Measurements from ENCODE around the gene PALLD. TPM values are rescaled to one million over a fixed set of nuclear protein-coding genes. Genes with fewer than 3 reads are reported as not detected.

PALLD gene
- total RNA-seq, 1 donor from 2014 or later: 45.6 TPM

- no peak for TF ChIP-seq CTCF (conservative IDR thresholded peaks at IDR 0.05; ENCODE audit: low read depth, low read length)
- no peak for DNase-seq (ENCODE audit: low read depth)
- H3K4me3 ChIP-seq (ENCODE audit: low read depth, low read length): no peak overlapping the region
These were observed 38.8 kb downstream of the PALLD start for GRCh38 chr4:168535689-168536088.

DNA sequence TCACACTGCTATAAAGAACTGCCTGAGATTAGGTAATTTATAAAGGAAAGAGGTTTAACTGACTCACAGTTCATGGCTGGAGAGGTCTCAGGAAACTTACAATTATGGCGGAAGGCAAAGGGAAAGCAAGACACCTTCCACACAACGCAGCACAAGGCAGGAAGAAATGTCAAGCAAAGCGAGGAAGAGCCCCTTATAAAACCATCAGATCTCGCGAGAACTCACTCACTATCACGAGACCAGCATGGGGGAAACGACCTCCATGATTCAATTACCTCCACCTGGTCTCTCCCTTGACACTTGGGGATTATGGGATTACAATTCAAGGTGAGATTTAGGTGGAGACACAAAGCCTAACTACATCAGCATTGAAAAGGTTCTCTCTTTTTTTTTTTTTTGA lies 39.6 kb downstream of the PALLD start:
- TF ChIP-seq CTCF (conservative IDR thresholded peaks at IDR 0.05; ENCODE audit: low read depth, low read length): no peak
- H3K4me3 ChIP-seq (ENCODE audit: low read depth, low read length): no peak overlapping the region
- DNase-seq (ENCODE audit: low read depth): no peak

DNA sequence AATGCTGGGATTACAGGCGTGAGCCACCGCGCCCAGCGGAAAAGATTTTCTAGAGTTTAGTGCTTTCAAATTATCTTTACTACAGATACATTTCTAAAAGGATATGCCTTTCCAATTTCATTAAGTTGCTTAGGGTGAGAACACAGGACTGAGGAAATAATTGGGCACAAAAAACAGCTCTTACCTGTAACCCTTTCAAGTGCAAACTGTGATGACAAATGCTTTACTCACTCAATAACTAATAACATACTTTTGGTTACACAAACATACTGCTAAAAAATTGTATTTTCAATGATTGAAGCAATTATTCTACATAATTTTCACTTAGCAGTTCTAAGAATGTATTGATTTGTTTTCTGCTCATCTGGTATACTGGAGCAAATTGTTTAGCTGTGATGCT lies 40.2 kb downstream of the PALLD start:
- H3K4me3 ChIP-seq (ENCODE audit: low read depth, low read length): no peak overlapping the region
- no peak for TF ChIP-seq CTCF (conservative IDR thresholded peaks at IDR 0.05; ENCODE audit: low read depth, low read length)
- DNase-seq (ENCODE audit: low read depth): no peak

DNA sequence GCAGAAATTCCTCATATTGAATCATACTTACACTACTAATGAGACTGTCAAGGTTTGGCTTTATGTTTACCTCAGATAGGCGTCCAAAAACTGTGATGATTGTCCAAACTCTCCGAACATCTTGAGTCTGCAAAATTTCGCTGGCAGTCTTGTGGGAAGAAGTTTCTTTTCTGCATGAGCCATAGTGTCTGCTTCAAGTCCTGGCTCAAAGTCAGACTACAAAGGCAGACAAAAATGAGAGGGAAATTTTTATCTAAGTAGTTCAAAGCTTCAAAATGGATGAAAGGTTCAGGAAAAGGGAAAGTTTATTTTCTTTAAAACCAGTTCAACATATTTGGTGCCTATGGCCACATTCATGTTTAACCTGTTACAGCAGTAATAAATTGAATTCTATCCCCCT lies 40.7 kb downstream of the PALLD start:
- TF ChIP-seq CTCF (conservative IDR thresholded peaks at IDR 0.05; ENCODE audit: low read depth, low read length): no peak
- no peak for DNase-seq (ENCODE audit: low read depth)
- H3K4me3 ChIP-seq (ENCODE audit: low read depth, low read length): no peak overlapping the region

GRCh38 chr4:168538632-168539031 lies 41.8 kb downstream of the PALLD start:
- TF ChIP-seq CTCF (conservative IDR thresholded peaks at IDR 0.05; ENCODE audit: low read depth, low read length): no peak
- no peak overlapping the region for H3K4me3 ChIP-seq (ENCODE audit: low read depth, low read length)
- DNase-seq (ENCODE audit: low read depth): no peak

GRCh38 chr4:168540086-168540485 lies 43.2 kb downstream of the PALLD start:
- TF ChIP-seq CTCF (conservative IDR thresholded peaks at IDR 0.05; ENCODE audit: low read depth, low read length): no peak
- H3K4me3 ChIP-seq (ENCODE audit: low read depth, low read length): no peak overlapping the region
- DNase-seq (ENCODE audit: low read depth): no peak

- DNase-seq (ENCODE audit: low read depth): no peak
- no peak overlapping the region for H3K4me3 ChIP-seq (ENCODE audit: low read depth, low read length)
- no peak for TF ChIP-seq CTCF (conservative IDR thresholded peaks at IDR 0.05; ENCODE audit: low read depth, low read length)
These were observed 43.8 kb downstream of the PALLD start for GRCh38 chr4:168540503-168541265.

All from epithelial cell of proximal tubule (primary cell).